Karpas-422 (cell line): Measurements from ENCODE around the gene SEC16A. TPM values are rescaled to one million over a fixed set of nuclear protein-coding genes. Genes with fewer than 3 reads are reported as not detected.

ENCODE experiments used
- DNase-seq: peaks from one replicate; pipeline ENCODE4 v3.0.0-alpha.2; 2015
- H2AFZ ChIP-seq: fragments of 200-600 bp; sonication (generic); 2 replicates; pipeline ENCODE4 v1.6.1; 2014; ENCODE audit warnings: antibody characterized with exemption, low read length, mixed read lengths
- H3K27ac ChIP-seq: fragments of 200-600 bp; sonication (generic); 2 replicates; pipeline ENCODE4 v1.5.1; 2014; ENCODE audit warnings: mild to moderate bottlenecking, low read length, moderate library complexity
- H3K27me3 ChIP-seq: fragments of 200-600 bp; sonication (generic); 2 replicates; pipeline ENCODE4 v1.6.1; 2014; ENCODE audit warnings: low read length, mixed read lengths
- H3K36me3 ChIP-seq: fragments of 200-600 bp; sonication (generic); 2 replicates; pipeline ENCODE4 v1.6.1; 2014; ENCODE audit warnings: low read length, mixed read lengths; ENCODE audit not compliant: insufficient read depth
- H3K4me1 ChIP-seq: fragments of 200-600 bp; sonication (generic); 2 replicates; pipeline ENCODE4 v1.6.1; 2014; ENCODE audit warnings: mild to moderate bottlenecking, low read length, mixed read lengths
- H3K4me2 ChIP-seq: fragments of 200-600 bp; sonication (generic); 2 replicates; pipeline ENCODE4 v1.6.1; 2014; ENCODE audit warnings: low read length, low read depth, mild to moderate bottlenecking; ENCODE audit not compliant: poor library complexity, severe bottlenecking
- H3K4me3 ChIP-seq: fragments of 200-600 bp; sonication (generic); 2 replicates; pipeline ENCODE4 v1.5.1; 2014; ENCODE audit warnings: mild to moderate bottlenecking, antibody characterized with exemption, low read length, mixed read lengths
- H3K79me2 ChIP-seq: fragments of 200-600 bp; sonication (generic); 2 replicates; pipeline ENCODE4 v1.6.1; 2014; ENCODE audit warnings: mild to moderate bottlenecking, low read length, mixed read lengths
- H3K9ac ChIP-seq: fragments of 200-600 bp; sonication (generic); 2 replicates; pipeline ENCODE4 v1.6.0; 2014; ENCODE audit warnings: low read length
- H3K9me2 ChIP-seq: fragments of 200-600 bp; sonication (generic), shearing (Covaris generic); replicated peaks from 2 replicates; pipeline ENCODE4 v1.6.0; 2014; ENCODE audit warnings: mild to moderate bottlenecking, low read length, moderate library complexity; ENCODE audit not compliant: insufficient read depth
- H3K9me3 ChIP-seq: fragments of 300-700, 200-600 bp; sonication (generic); 2 replicates; pipeline ENCODE4 v1.6.1; 2014; ENCODE audit warnings: low read length, mixed read lengths
- H4K20me1 ChIP-seq: fragments of 200-600 bp; sonication (generic); 2 replicates; pipeline ENCODE4 v1.6.1; 2014; ENCODE audit warnings: mild to moderate bottlenecking, antibody characterized with exemption, low read length, low read depth; ENCODE audit not compliant: insufficient read depth
- total RNA-seq: library from RNA; depleted of rRNA; stranded (reverse); fragments of >200 nt; shearing (Covaris generic); gene quantifications from 2 replicates; pipeline ENCODE4 v1.2.3, GENCODE V29; 2014; ENCODE audit warnings: low replicate concordance

Gene SEC16A
- total RNA-seq, 1 experiment from 2014 or later = 21.5 TPM

DNA sequence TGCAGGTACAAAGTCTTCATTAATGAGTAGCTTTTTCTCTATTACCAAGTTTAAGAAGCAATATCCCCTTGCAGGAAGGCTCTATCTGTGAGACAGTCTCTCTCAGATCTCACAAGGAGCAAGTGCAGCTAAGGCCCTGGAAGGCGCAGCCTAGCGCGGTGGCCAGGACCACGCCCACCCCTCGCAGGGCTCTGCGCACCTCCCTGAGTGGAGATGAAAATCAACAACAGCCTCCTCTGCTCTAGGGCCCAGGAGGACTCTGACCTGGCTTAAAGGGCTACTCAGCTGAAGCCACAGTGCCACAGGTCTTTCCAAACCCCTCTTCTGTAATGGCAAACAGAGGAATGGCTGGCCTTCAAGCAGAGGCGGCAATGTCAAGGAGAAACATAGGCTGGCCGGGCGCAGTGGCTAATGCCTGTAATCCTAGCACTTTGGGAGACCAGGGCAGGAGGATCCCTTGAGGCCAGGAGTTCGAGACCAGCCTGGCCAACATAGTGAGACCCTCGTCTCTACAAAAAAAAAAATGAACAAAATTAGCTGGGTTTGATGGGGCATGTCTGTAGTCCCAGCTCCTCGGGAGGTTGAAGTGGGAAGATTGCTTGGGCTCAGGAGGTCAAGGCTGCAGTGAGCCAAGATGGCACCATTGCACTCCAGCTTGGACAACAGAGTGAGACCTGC, 11.9 kb downstream of the SEC16A start:
- Histone ChIP-seq H3K27ac (no peak overlapping the region), H2AFZ (no peak overlapping the region), H3K79me2 (peaks cover 24% of the 10 kb centered on the region), H3K4me2 (no peak overlapping the region), H3K4me3 (no peak overlapping the region), H3K9me3 (no peaks in the 10 kb centered on the region), H3K27me3 (no peaks in the 10 kb centered on the region), H3K9ac (no peak overlapping the region), H3K9me2 (no peaks in the 10 kb centered on the region), H3K4me1 (peaks cover 26% of the 10 kb centered on the region), H4K20me1 (peaks cover 52% of the 10 kb centered on the region), H3K36me3 (peaks cover 21% of the 10 kb centered on the region)
- DNase-seq = no peak

- H4K20me1 ChIP-seq = peaks cover 52% of the 10 kb centered on the region
Observed at GRCh38 chr9:136470356-136470755, 12.5 kb downstream of the SEC16A start.

DNA sequence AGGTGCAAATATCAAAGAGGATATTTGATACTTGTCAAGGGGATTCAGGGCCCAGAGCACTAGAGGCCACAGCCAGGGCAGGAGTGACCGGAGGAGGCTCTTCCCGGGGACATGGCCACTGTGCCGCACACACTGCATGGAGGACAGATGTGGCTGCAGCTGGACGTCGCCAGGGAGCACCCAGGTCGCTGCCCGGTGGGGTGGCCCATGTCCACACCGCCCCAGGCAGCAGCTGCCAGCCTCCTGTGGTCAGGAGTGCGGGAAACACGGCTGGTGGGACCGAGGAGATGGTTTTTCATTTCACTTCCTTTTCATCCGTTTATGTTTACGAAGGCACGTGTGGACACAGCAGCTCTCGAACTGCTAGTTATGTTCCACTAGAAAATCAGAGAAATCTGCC, 15.1 kb downstream of the SEC16A start:
- H2AFZ ChIP-seq = no peak overlapping the region
- peak overlapping the region; percentile 48 for H3K4me2 ChIP-seq
- H3K36me3 ChIP-seq = peaks cover 23% of the 10 kb centered on the region
- H3K9me2 ChIP-seq = no peaks in the 10 kb centered on the region
- peak overlapping the region; percentile 12; the same call in 1 of the 2 replicates for H3K4me3 ChIP-seq
- no peaks in the 10 kb centered on the region for H3K9me3 ChIP-seq
- peaks cover 46% of the 10 kb centered on the region for H4K20me1 ChIP-seq
- H3K27ac ChIP-seq = peak overlapping the region; percentile 65
- H3K79me2 ChIP-seq = peaks cover 20% of the 10 kb centered on the region
- peaks cover 26% of the 10 kb centered on the region for H3K4me1 ChIP-seq
- no peak overlapping the region for H3K9ac ChIP-seq
- no peaks in the 10 kb centered on the region for H3K27me3 ChIP-seq
- no peak for DNase-seq

More at GRCh38 chr9:136470356-136470755, 12.5 kb downstream of the SEC16A start:
- no peak for DNase-seq
- Histone ChIP-seq H3K9me3 (no peaks in the 10 kb centered on the region), H3K36me3 (peaks cover 21% of the 10 kb centered on the region), H3K27ac (no peak overlapping the region), H3K79me2 (peaks cover 24% of the 10 kb centered on the region), H3K4me3 (no peak overlapping the region), H3K9me2 (no peaks in the 10 kb centered on the region), H3K9ac (no peak overlapping the region), H2AFZ (no peak overlapping the region), H3K27me3 (no peaks in the 10 kb centered on the region), H3K4me2 (no peak overlapping the region), H3K4me1 (peaks cover 26% of the 10 kb centered on the region)

DNA sequence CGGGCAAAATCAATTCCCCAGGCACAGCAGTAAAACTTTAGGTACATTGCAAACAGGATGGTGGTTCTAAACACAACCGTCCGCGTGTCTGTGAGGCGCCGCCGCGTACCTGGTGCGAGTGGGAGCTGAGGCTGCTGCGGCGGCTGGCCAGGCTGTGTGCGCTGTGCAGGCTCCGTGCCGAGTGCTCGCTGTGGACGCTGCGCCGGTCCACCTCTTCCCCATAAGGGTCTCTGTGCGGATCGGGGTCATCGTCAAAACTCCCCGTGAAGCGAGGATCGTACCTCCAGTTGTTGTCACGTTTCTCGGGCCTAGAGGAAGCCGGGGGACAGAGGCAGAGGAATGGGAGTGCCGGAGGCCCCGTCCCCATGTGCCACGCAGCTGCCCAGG, 16.7 kb downstream of the SEC16A start:
- H4K20me1 ChIP-seq = peaks cover 39% of the 10 kb centered on the region
- H3K27ac ChIP-seq = no peak overlapping the region
- H3K79me2 ChIP-seq = peaks cover 8% of the 10 kb centered on the region
- no peak overlapping the region for H3K4me2 ChIP-seq
- H3K36me3 ChIP-seq = peaks cover 16% of the 10 kb centered on the region
- DNase-seq = no peak
- H3K27me3 ChIP-seq = no peaks in the 10 kb centered on the region
- no peaks in the 10 kb centered on the region for H3K9me3 ChIP-seq
- H3K4me3 ChIP-seq = no peak overlapping the region
- no peaks in the 10 kb centered on the region for H3K9me2 ChIP-seq
- H3K9ac ChIP-seq = no peak overlapping the region
- peaks cover 26% of the 10 kb centered on the region for H3K4me1 ChIP-seq
- H2AFZ ChIP-seq = no peak overlapping the region

DNA sequence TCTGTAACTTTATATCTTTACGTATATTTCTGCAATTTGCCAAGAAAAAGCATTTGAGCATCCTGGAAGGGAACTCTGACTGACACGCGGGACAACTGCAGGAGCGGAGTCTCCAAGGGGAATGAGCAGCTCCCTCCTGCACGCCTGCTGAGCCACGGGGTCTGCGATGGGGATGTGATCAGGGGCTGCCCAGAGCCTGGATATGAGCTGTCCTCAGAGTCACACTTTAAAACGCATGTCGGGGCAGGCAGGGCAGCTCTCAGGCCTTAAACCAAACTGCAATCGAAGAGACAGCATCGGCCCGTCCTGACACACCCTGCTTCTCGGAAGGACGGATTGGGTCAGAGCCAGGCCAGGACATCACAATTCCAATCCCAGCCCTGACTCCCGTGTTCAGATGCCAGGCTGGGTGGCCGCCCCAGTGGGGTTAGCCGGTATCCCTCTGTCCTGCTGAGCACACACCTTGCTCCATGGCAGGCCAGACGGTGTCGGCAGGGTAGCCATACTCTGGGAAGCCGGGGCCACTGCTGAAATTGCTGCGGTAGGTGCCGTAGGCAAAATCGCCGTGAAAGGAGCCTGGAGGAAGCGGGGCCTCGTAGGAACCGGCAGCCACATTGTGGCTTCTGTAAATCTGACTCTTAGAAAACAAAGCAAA, 17.2 kb downstream of the SEC16A start:
- Histone ChIP-seq H3K9me2 (no peaks in the 10 kb centered on the region), H3K79me2 (peaks cover 6% of the 10 kb centered on the region), H3K9ac (no peak overlapping the region), H3K4me2 (no peak overlapping the region), H3K4me3 (no peak overlapping the region), H3K36me3 (peaks cover 19% of the 10 kb centered on the region), H4K20me1 (peaks cover 37% of the 10 kb centered on the region), H2AFZ (no peak overlapping the region), H3K27ac (no peak overlapping the region), H3K27me3 (no peaks in the 10 kb centered on the region), H3K4me1 (peaks cover 26% of the 10 kb centered on the region), H3K9me3 (no peaks in the 10 kb centered on the region)
- DNase-seq = no peak

- H3K79me2 ChIP-seq = no peaks in the 10 kb centered on the region
- peaks cover 25% of the 10 kb centered on the region for H3K4me1 ChIP-seq
- no peak overlapping the region for H2AFZ ChIP-seq
- H4K20me1 ChIP-seq = peaks cover 26% of the 10 kb centered on the region
- H3K4me2 ChIP-seq = no peak overlapping the region
- H3K9ac ChIP-seq = no peak overlapping the region
- no peaks in the 10 kb centered on the region for H3K9me2 ChIP-seq
- H3K27me3 ChIP-seq = no peaks in the 10 kb centered on the region
- H3K27ac ChIP-seq = no peak overlapping the region
- no peaks in the 10 kb centered on the region for H3K9me3 ChIP-seq
- DNase-seq = no peak
- no peak overlapping the region for H3K4me3 ChIP-seq
- H3K36me3 ChIP-seq = peaks cover 26% of the 10 kb centered on the region
Observed at GRCh38 chr9:136464241-136464640, 18.6 kb downstream of the SEC16A start.

DNA sequence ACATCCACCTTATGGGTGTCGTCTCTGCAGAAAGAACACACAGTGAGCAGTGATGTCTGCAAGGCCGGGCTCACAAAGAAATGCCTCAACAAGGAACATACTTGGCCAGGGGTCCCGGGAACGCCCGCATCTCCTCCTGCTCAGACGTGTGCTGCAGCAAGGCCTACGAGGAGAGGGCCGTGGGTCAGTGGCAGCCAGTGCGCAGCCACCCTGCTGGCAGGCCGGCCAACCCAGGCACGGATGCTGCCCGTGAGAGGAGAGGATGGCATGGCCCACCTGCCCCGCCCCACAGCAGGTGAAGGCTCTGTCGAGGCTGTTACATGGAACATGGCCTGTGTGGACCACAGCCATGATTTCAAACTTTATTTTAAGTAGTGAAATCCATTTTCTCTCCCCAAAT, 19.3 kb downstream of the SEC16A start:
- Histone ChIP-seq H3K9me2 (no peaks in the 10 kb centered on the region), H3K4me3 (no peak overlapping the region), H3K27ac (no peak overlapping the region), H3K36me3 (peaks cover 28% of the 10 kb centered on the region), H2AFZ (no peak overlapping the region), H3K4me2 (no peak overlapping the region), H3K9ac (no peak overlapping the region), H3K79me2 (no peaks in the 10 kb centered on the region), H3K9me3 (no peaks in the 10 kb centered on the region), H3K27me3 (no peaks in the 10 kb centered on the region), H3K4me1 (peaks cover 19% of the 10 kb centered on the region), H4K20me1 (peaks cover 19% of the 10 kb centered on the region)
- DNase-seq = no peak

DNA sequence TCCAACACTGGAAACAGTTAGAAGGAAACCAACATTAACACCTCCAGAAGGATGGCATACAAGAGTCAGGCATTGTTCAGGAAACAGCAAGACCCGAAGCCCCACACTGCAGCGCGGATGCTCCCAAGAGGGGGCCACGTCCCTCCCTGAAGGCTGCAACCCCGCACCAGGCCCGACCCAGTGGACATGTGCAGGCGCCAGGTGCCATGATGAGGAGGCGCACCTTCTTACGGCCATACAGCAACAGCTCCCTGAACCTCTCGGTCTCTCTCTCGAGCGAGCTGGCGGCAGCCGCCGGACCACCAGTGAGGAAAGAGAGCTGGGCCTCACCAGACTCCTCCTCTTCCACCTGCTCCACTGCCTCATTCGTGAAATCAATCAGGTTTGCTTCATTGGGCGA, 20.2 kb downstream of the SEC16A start:
- no peak overlapping the region for H3K4me3 ChIP-seq
- H3K9ac ChIP-seq = no peak overlapping the region
- H3K36me3 ChIP-seq = peaks cover 25% of the 10 kb centered on the region

More for the DNA sequence above, 20.2 kb downstream of the SEC16A start:
- H2AFZ ChIP-seq = no peak overlapping the region
- H3K27me3 ChIP-seq = no peaks in the 10 kb centered on the region
- H3K9me3 ChIP-seq = no peaks in the 10 kb centered on the region
- no peaks in the 10 kb centered on the region for H3K9me2 ChIP-seq
- no peak overlapping the region for H3K27ac ChIP-seq
- no peak overlapping the region for H3K4me2 ChIP-seq
- DNase-seq = no peak
- peaks cover 10% of the 10 kb centered on the region for H3K4me1 ChIP-seq
- H3K79me2 ChIP-seq = no peaks in the 10 kb centered on the region
- H4K20me1 ChIP-seq = peaks cover 12% of the 10 kb centered on the region
